HepG2 (cell line): ENCODE data around the gene NKD1. TPM values are rescaled to one million over a fixed set of nuclear protein-coding genes. Genes with fewer than 3 reads are reported as not detected.
A peak's percentile ranks its signal among the peaks of the same experiment; 100 is the strongest.

Experiments used
- ATAC-seq: fragments of 200-7000 bp; cut with Tn5 transposase; 3 replicates; pipeline ENCODE4 v1.9.1; 2020; ENCODE audit warnings: mild to moderate bottlenecking, moderate library complexity
- BruUV-seq: library from RNA; stranded (reverse); fragments of 400-500 nt; replicated peaks from 2 replicates; lab custom pipeline; 2021; lab: Mats Ljungman, UMichigan
- CTCF ChIA-PET: fragments of 300-600 bp; formaldehyde crosslinking; extraction: SDS; loops from one replicate; lab custom pipeline; 2021; ENCODE audit warnings: low total read pairs, inconsistent platforms, low intra/inter-chr PET ratio; lab: Yijun Ruan, JAX
- POLR2A ChIA-PET: fragments of 350-600 bp; sonication (Branson Sonifier 250); formaldehyde crosslinking; loops from one replicate; lab custom pipeline; 2020; ENCODE audit warnings: antibody characterized with exemption, inconsistent platforms; lab: Yijun Ruan, JAX
- DNase-seq: peaks from one replicate; pipeline ENCODE4 v3.0.0-alpha.2; 2015; ENCODE audit warnings: low spot score
- FAIRE-seq: peaks from 3 replicates; lab custom pipeline; 2011; peaks lifted over from hg19 to GRCh38; lab: Jason Lieb, UNC
- H2AFZ ChIP-seq: one replicate; pipeline ENCODE4 v1.6.1; 2011; ENCODE audit warnings: low read length, inconsistent platforms
- H3K27ac ChIP-seq: fragments of 300-600 bp; 3 replicates; pipeline ENCODE4 v1.8.0; 2011; ENCODE audit warnings: mixed run types, mild to moderate bottlenecking, mixed read lengths, low read length, inconsistent platforms; ENCODE audit not compliant: insufficient read depth; ENCODE audit errors: extremely low read length
- H3K27me3 ChIP-seq, 2 experiments: fragments of 200-600 bp in 1 of 2; 2 replicates in 1 of 2; 3 replicates in 1 of 2; pipeline versions ENCODE4 v1.6.0 to v1.8.0; 2011; ENCODE audit warnings: low read length in 2 of 2, mild to moderate bottlenecking in 2 of 2, moderate library complexity in 2 of 2, inconsistent platforms in 1 of 2; ENCODE audit not compliant: insufficient read depth in 2 of 2, control insufficient read depth in 1 of 2
- H3K36me3 ChIP-seq, 2 experiments: fragments of 200-600 bp in 1 of 2; replicated peaks in 1 of 2; 2 replicates in 1 of 2; 3 replicates in 1 of 2; pipeline versions ENCODE4 v1.5.1 to v1.8.0; 2011; ENCODE audit warnings: low read length in 2 of 2, inconsistent platforms in 1 of 2; ENCODE audit not compliant: insufficient read depth in 2 of 2, control insufficient read depth in 1 of 2
- H3K4me1 ChIP-seq: 2 replicates; pipeline ENCODE4 v1.5.1; 2012; ENCODE audit warnings: low read length, inconsistent platforms; ENCODE audit not compliant: insufficient read depth
- H3K4me2 ChIP-seq: 2 replicates; pipeline ENCODE4 v1.6.0; 2011; ENCODE audit warnings: low read depth, low read length, inconsistent platforms
- H3K4me3 ChIP-seq, 3 experiments: fragments of 200-600 bp in 1 of 3; sonication (generic), shearing (Covaris generic) in 1 of 3; replicated peaks in 1 of 3; 2 replicates each; pipeline ENCODE4 v1.5.1; 2011 to 2016; ENCODE audit warnings: low read length in 3 of 3, inconsistent platforms in 2 of 3, low read depth in 2 of 3, mild to moderate bottlenecking in 2 of 3, control low read depth in 1 of 3, mixed read lengths in 1 of 3; ENCODE audit not compliant: insufficient read depth in 1 of 3
- H3K79me2 ChIP-seq: one replicate; pipeline ENCODE4 v1.6.1; 2011; ENCODE audit warnings: low read length, inconsistent platforms; ENCODE audit not compliant: insufficient read depth
- H3K9ac ChIP-seq: 2 replicates; pipeline ENCODE4 v1.6.0; 2011; ENCODE audit warnings: mild to moderate bottlenecking, low read depth, low read length, inconsistent platforms; ENCODE audit not compliant: insufficient read depth
- H3K9me3 ChIP-seq: 2 replicates; pipeline ENCODE4 v1.5.1; 2012; ENCODE audit warnings: mild to moderate bottlenecking, low read length
- H4K20me1 ChIP-seq: 2 replicates; pipeline ENCODE4 v1.6.0; 2011; ENCODE audit warnings: inconsistent platforms, mild to moderate bottlenecking, low read length, moderate library complexity; ENCODE audit not compliant: insufficient read depth
- AGO2 ChIP-seq: fragments of 200-400 bp; formaldehyde crosslinking; optimal IDR thresholded peaks from 2 replicates; pipeline ENCODE3; 2017; ENCODE audit warnings: mild to moderate bottlenecking, low read depth, low read length, moderate library complexity
- CBX5 ChIP-seq: sonication (generic); formaldehyde crosslinking; IDR thresholded peaks from 2 replicates; pipeline ENCODE4 v1.4.0; 2020; ENCODE audit warnings: missing genetic modification reagents, borderline replicate concordance
- CERS6 ChIP-seq: sonication (generic); formaldehyde crosslinking; IDR thresholded peaks from 2 replicates; pipeline ENCODE4 v1.5.0; 2020; ENCODE audit warnings: missing genetic modification reagents
- CHCHD3 ChIP-seq: sonication (generic); formaldehyde crosslinking; IDR thresholded peaks from 2 replicates; pipeline ENCODE4 v1.8.0; 2022; ENCODE audit warnings: mild to moderate bottlenecking, missing genetic modification reagents, moderate library complexity
- EHMT2 ChIP-seq: fragments of 200-600 bp; sonication (generic); IDR thresholded peaks from 2 replicates; pipeline ENCODE4 v1.7.0; 2017; ENCODE audit warnings: antibody characterized with exemption, low read depth, low read length, borderline replicate concordance
- HMGA1 ChIP-seq: sonication (generic); formaldehyde crosslinking; conservative IDR thresholded peaks from 2 replicates; pipeline ENCODE4 v1.4.0; 2020; ENCODE audit warnings: missing genetic modification reagents
- MTF2 ChIP-seq: sonication (generic); formaldehyde crosslinking; IDR thresholded peaks from 2 replicates; pipeline ENCODE4 v1.5.0; 2020; ENCODE audit warnings: missing genetic modification reagents, borderline replicate concordance
- POLR2A ChIP-seq, 2 experiments: IDR thresholded peaks; 2 replicates each; pipeline ENCODE4 v1.6.1; 2011; ENCODE audit warnings: low read depth in 2 of 2, low read length in 2 of 2, mild to moderate bottlenecking in 1 of 2, moderate library complexity in 1 of 2; ENCODE audit not compliant: insufficient read depth in 1 of 2
- RBFOX2 ChIP-seq: fragments of 200-400 bp; formaldehyde crosslinking; IDR thresholded peaks from 2 replicates; pipeline ENCODE4 v1.6.1; 2017; ENCODE audit warnings: low read depth, mild to moderate bottlenecking, low read length
- RBM22 ChIP-seq: fragments of 200-400 bp; formaldehyde crosslinking; optimal IDR thresholded peaks from 2 replicates; pipeline ENCODE3; 2017; ENCODE audit warnings: mild to moderate bottlenecking, low read length, moderate library complexity
- SETDB1 ChIP-seq: sonication (generic); formaldehyde crosslinking; IDR thresholded peaks from 2 replicates; pipeline ENCODE4 v1.5.1; 2020; ENCODE audit warnings: missing genetic modification reagents, mild to moderate bottlenecking, borderline replicate concordance
- SIX4 ChIP-seq: sonication (generic); formaldehyde crosslinking; IDR thresholded peaks from 2 replicates; pipeline ENCODE4 v1.4.0; 2020; ENCODE audit warnings: missing genetic modification reagents
- SOX13 ChIP-seq, 3 experiments: fragments of 450-650 bp in 1 of 3; sonication (generic) in 1 of 3; formaldehyde crosslinking in 1 of 3; IDR thresholded peaks in 2 of 3; conservative IDR thresholded peaks in 1 of 3; 2 replicates each; pipeline versions ENCODE4 v1.5.0 to v1.6.1; 2016 to 2020; ENCODE audit warnings: antibody characterized with exemption in 1 of 3, mild to moderate bottlenecking in 1 of 3, missing compliant biosample characterization in 1 of 3, missing genetic modification reagents in 1 of 3, moderate library complexity in 1 of 3
- SP140L ChIP-seq: sonication (generic); formaldehyde crosslinking; IDR thresholded peaks from 2 replicates; pipeline ENCODE4 v1.4.0; 2020; ENCODE audit warnings: missing genetic modification reagents, borderline replicate concordance
- ZFX ChIP-seq: sonication (generic); formaldehyde crosslinking; IDR thresholded peaks from 2 replicates; pipeline ENCODE4 v1.4.0; 2020; ENCODE audit warnings: mild to moderate bottlenecking, low read depth, missing genetic modification reagents, moderate library complexity
- ZNF710 ChIP-seq: sonication (generic); formaldehyde crosslinking; IDR thresholded peaks from 2 replicates; pipeline ENCODE4 v1.5.0; 2020; ENCODE audit warnings: mild to moderate bottlenecking, missing genetic modification reagents, borderline replicate concordance
- ZNF770 ChIP-seq: sonication (generic); formaldehyde crosslinking; IDR thresholded peaks from 2 replicates; pipeline ENCODE4 v1.5.0; 2020; ENCODE audit warnings: mild to moderate bottlenecking, missing genetic modification reagents
- ZNF839 ChIP-seq: sonication (generic); formaldehyde crosslinking; IDR thresholded peaks from 2 replicates; pipeline ENCODE4 v1.4.0; 2020; ENCODE audit warnings: missing genetic modification reagents, mild to moderate bottlenecking, borderline replicate concordance
- WGBS: methylation state at CpG from one replicate; pipeline ENCODE4 v1.1.6; 2017; ENCODE audit warnings: low lambda C conversion rate; 5-methylcytosine and 5-hydroxymethylcytosine counted together
- in situ Hi-C: cut with HindIII; loops from 2 replicates; pipeline ENCODE4 v1.10.0; 2017; ENCODE audit warnings: low pct_unique_long_range_greater_than_20kb; ENCODE audit not compliant: extremely low pct_ligation_motif_present
- intact Hi-C: fragments of 100-400 bp; cut with micrococcal nuclease; formaldehyde crosslinking; loops from one replicate; pipeline ENCODE4 v1.10.0; 2022; ENCODE audit not compliant: unreplicated experiment
- polyA plus RNA-seq, 8 experiments: library from polyadenylated mRNA; depleted of rRNA in 3 of 8; stranded (reverse) in 7 of 8; unstranded in 1 of 8; fragments of >200 nt; fragmentation: Illumina TruSeq in 4 of 8; extraction: Trizol in 4 of 8; gene quantifications; 2 replicates each; pipeline versions ENCODE4 v1.2.1 to v1.2.3, GENCODE V29; 2011 to 2016; ENCODE audit warnings: low read depth in 4 of 8, missing spikeins in 1 of 8, mixed read lengths in 1 of 8; ENCODE audit not compliant: insufficient read depth in 1 of 8
- total RNA-seq, 5 experiments: library from RNA; depleted of rRNA; stranded (reverse); fragments of >200 nt; fragmentation: Illumina TruSeq; extraction: Trizol; gene quantifications; 2 replicates each; pipeline ENCODE4 v1.2.3, GENCODE V29; 2016; ENCODE audit warnings: low read depth in 1 of 5

The NKD1 gene
- total and polyA plus RNA-seq, 2 of the 13 experiments (the other 11 are each of a cell fraction or from before 2014, with no cell fraction given), result 70.4 to 121 TPM

DNA sequence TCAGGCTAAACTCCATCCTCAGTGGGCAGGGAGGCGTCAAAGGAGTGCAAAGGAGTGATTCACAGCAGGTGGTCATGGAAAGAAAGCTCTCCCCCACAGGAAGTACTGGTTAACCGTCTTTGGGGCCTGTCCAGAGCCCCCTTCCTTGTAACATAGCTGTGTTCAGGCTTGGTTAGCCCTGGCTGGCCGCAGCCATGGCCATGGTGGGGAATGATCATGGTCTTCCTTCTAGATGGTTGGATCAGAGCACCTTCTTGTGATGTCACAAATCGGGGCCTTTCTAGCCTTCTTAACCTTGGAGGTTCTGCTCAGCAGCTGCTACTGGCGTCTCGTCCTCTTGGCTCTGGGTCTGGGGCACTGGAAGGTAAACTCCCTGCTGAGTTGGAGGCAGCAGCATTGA lies 15.8 kb downstream of the NKD1 start (continued):
- no peak for TF ChIP-seq SIX4
- TF ChIP-seq ZNF710 (CRISPR knock-in tag), result no peak
- no peak for TF ChIP-seq EHMT2
- TF ChIP-seq POLR2A (IDR thresholded peaks at IDR 0.05; ENCODE audit: insufficient read depth in 1 of 2, low read depth in 2 of 2, low read length in 2 of 2), result 0 out of 4 replicates have a peak, but pooled peaks of 1 of the 2 experiments have one; percentile 15
- no peak for TF ChIP-seq CBX5
- TF ChIP-seq SETDB1 (CRISPR knock-in tag), result no peak
- TF ChIP-seq ZNF839, result no peak
- TF ChIP-seq SOX13 (IDR thresholded peaks at IDR 0.05), result no peak
- TF ChIP-seq SOX13 (CRISPR knock-in tag; conservative IDR thresholded peaks at IDR 0.05 in 1 of 2, IDR thresholded peaks at IDR 0.05 in 1 of 2), result no peak

DNA sequence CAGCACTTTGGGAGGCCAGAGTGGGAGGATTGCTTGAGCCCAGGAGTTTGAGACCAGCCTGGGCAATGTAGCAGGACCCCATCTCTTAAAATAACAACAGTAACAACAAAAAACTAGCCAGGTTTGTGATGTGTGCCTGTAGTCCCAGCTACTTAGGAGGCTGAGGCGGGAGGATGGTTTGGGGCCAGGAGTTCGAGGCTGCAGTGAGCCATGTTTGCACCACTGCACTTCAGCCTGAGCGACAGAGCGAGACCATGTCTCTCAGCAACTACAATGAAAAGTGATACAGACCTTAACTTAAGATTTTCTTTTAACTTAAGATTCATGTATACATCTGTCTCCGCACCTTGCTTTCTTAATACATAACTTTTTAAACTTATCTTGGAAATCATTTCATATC lies 17.2 kb downstream of the NKD1 start:
- no peaks in the 10 kb centered on the region for H3K27me3 ChIP-seq
- H2AFZ ChIP-seq, result no peak overlapping the region
- H3K36me3 ChIP-seq, result peaks cover 71 to 96% of the 10 kb centered on the region in 2 experiments
- ChIA-PET CTCF (no interaction called here), POLR2A (interaction anchor here (0.7 to 2.3 kb wide), 5 partner anchors 9 to 194 kb away, joined by 3 to 9 read pairs (median 3); no protein-coding TSS in a partner anchor)
- WGBS, result 97% methylated on average over 5 of the region's 5 CpGs
- FAIRE-seq (no peak), DNase-seq (no peak), ATAC-seq (no peak)
- intact Hi-C loops (loop anchor here (5.0 kb wide), 1 partner anchor 193 kb away; no protein-coding TSS in a partner anchor), in situ Hi-C loops (no loop called here)
- H3K27ac ChIP-seq, result no peak overlapping the region
- H3K79me2 ChIP-seq, result peaks cover 98% of the 10 kb centered on the region
- TF ChIP-seq ZNF770 (CRISPR knock-in tag), result 0 out of 2 replicates have a peak, but pooled peaks have one; percentile 27
- peak; percentile 69 for TF ChIP-seq RBFOX2
- TF ChIP-seq MTF2 (CRISPR knock-in tag), result no peak
- peak in 1 of 2 experiments; percentile 26; a peak in 1 of 4 replicates for TF ChIP-seq POLR2A (IDR thresholded peaks at IDR 0.05; ENCODE audit: insufficient read depth in 1 of 2, low read depth in 2 of 2, low read length in 2 of 2)
- TF ChIP-seq AGO2, result peak; percentile 64
- TF ChIP-seq HMGA1, result no peak
- peak; percentile 19 for TF ChIP-seq RBM22
- no peak for TF ChIP-seq SP140L (CRISPR knock-in tag)
- no peak for TF ChIP-seq CHCHD3 (CRISPR knock-in tag)
- TF ChIP-seq CERS6 (CRISPR knock-in tag), result no peak
- TF ChIP-seq ZFX (CRISPR knock-in tag), result 0 out of 2 replicates have a peak, but pooled peaks have one; percentile 17
- H3K9me3 ChIP-seq, result no peaks in the 10 kb centered on the region
- no peak overlapping the region for H3K4me2 ChIP-seq
- no peak overlapping the region for H3K9ac ChIP-seq
- H4K20me1 ChIP-seq, result peaks cover 99% of the 10 kb centered on the region
- peaks cover 90% of the 10 kb centered on the region for H3K4me1 ChIP-seq
- no TSS peak for BruUV-seq
- H3K4me3 ChIP-seq, result no peak overlapping the region
